SK-N-SH treated with all-trans-retinoic acid at 6 μM for 48 hours (cell line): ENCODE results near the gene EMC6.
"Not testable (repeated sequence)": the region's sequence is repeated elsewhere in the genome, so short reads cannot be mapped to it uniquely, and the experiment has no call there.

ENCODE experiments used
- ATAC-seq: fragments of 200-7000 bp; cut with Tn5 transposase; 3 replicates; pipeline ENCODE4 v1.9.1; 2020; ENCODE audit warnings: mild to moderate bottlenecking, moderate library complexity
- ARNTL ChIP-seq: fragments of 450-650 bp; formaldehyde crosslinking; IDR thresholded peaks from 2 replicates; pipeline ENCODE4 v1.5.0; 2020; ENCODE audit warnings: low read depth, mild to moderate bottlenecking, moderate library complexity, borderline replicate concordance
- BACH2 ChIP-seq: fragments of 250-450 bp; sonication (Bioruptor Pico); IDR thresholded peaks from 2 replicates; pipeline ENCODE4 v1.9.0; 2021; ENCODE audit warnings: mild to moderate bottlenecking, borderline replicate concordance
- CREB5 ChIP-seq: fragments of 250-450 bp; sonication (Bioruptor Pico); IDR thresholded peaks from 2 replicates; pipeline ENCODE4 v1.5.1; 2020; ENCODE audit warnings: low read depth, mild to moderate bottlenecking, moderate library complexity
- CSDC2 ChIP-seq: fragments of 250-450 bp; sonication (Bioruptor Pico); IDR thresholded peaks from 2 replicates; pipeline ENCODE4 v1.5.0; 2020; ENCODE audit warnings: mild to moderate bottlenecking, moderate library complexity
- ESRRG ChIP-seq: fragments of 250-450 bp; sonication (Bioruptor Pico); IDR thresholded peaks from 2 replicates; pipeline ENCODE4 v1.6.1; 2021; ENCODE audit warnings: mild to moderate bottlenecking
- ISL1 ChIP-seq: fragments of 250-450 bp; sonication (Bioruptor Pico); IDR thresholded peaks from 2 replicates; pipeline ENCODE4 v2.1.2; 2022; ENCODE audit warnings: mild to moderate bottlenecking, moderate library complexity
- OSR1 ChIP-seq: fragments of 250-450 bp; sonication (Bioruptor Pico); IDR thresholded peaks from 2 replicates; pipeline ENCODE4 v1.8.0; 2022; ENCODE audit warnings: moderate library complexity, mild to moderate bottlenecking, inconsistent platforms
- PATZ1 ChIP-seq: fragments of 250-450 bp; sonication (Bioruptor Pico); IDR thresholded peaks from 2 replicates; pipeline ENCODE4 v1.8.0; 2020; ENCODE audit warnings: mild to moderate bottlenecking, moderate library complexity, borderline replicate concordance
- PPARA ChIP-seq: fragments of 250-450 bp; sonication (Bioruptor Pico); IDR thresholded peaks from 2 replicates; pipeline ENCODE4 v1.5.0; 2020; ENCODE audit warnings: mild to moderate bottlenecking, borderline replicate concordance
- RARB ChIP-seq: fragments of 250-450 bp; sonication (Bioruptor Pico); IDR thresholded peaks from 2 replicates; pipeline ENCODE4 v1.8.0; 2021; ENCODE audit warnings: mild to moderate bottlenecking, moderate library complexity
- SNAI2 ChIP-seq: fragments of 250-450 bp; sonication (Bioruptor Pico); IDR thresholded peaks from 2 replicates; pipeline ENCODE4 v1.5.0; 2020; ENCODE audit warnings: mild to moderate bottlenecking, moderate library complexity
- TCF4 ChIP-seq: fragments of 250-450 bp; sonication (Bioruptor Pico); IDR thresholded peaks from 2 replicates; pipeline ENCODE4 v1.8.0; 2021; ENCODE audit warnings: mild to moderate bottlenecking, moderate library complexity, borderline replicate concordance
- TOX ChIP-seq: fragments of 250-450 bp; sonication (Bioruptor Pico); IDR thresholded peaks from 2 replicates; pipeline ENCODE4 v1.8.0; 2021; ENCODE audit warnings: mild to moderate bottlenecking, moderate library complexity, borderline replicate concordance
- TSHZ2 ChIP-seq: fragments of 250-450 bp; sonication (Bioruptor Pico); IDR thresholded peaks from 2 replicates; pipeline ENCODE4 v1.5.0; 2020; ENCODE audit warnings: mild to moderate bottlenecking, moderate library complexity
- ZC3H10 ChIP-seq: fragments of 250-450 bp; sonication (Bioruptor Pico); IDR thresholded peaks from 2 replicates; pipeline ENCODE4 v1.5.1; 2021; ENCODE audit warnings: mild to moderate bottlenecking, moderate library complexity
- ZFP3 ChIP-seq: fragments of 250-450 bp; sonication (Bioruptor Pico); IDR thresholded peaks from 2 replicates; pipeline ENCODE4 v1.5.0; 2020; ENCODE audit warnings: mild to moderate bottlenecking, moderate library complexity
- ZFP30 ChIP-seq: fragments of 450-650 bp; formaldehyde crosslinking; IDR thresholded peaks from 2 replicates; pipeline ENCODE4 v1.5.0; 2022; ENCODE audit warnings: mild to moderate bottlenecking, moderate library complexity
- ZNF565 ChIP-seq: fragments of 450-650 bp; formaldehyde crosslinking; conservative IDR thresholded peaks from 2 replicates; pipeline ENCODE4 v1.5.0; 2020; ENCODE audit warnings: low read depth, mild to moderate bottlenecking, moderate library complexity
- ZNF70 ChIP-seq: fragments of 450-650 bp; formaldehyde crosslinking; IDR thresholded peaks from 2 replicates; pipeline ENCODE4 v1.5.0; 2020; ENCODE audit warnings: mild to moderate bottlenecking, moderate library complexity
- TF ChIP-seq, protein P1 (sequence below): fragments of 250-450 bp; sonication (Bioruptor Pico); IDR thresholded peaks from 2 replicates; pipeline ENCODE4 v1.5.1; 2021; ENCODE audit warnings: mild to moderate bottlenecking, moderate library complexity

Gene EMC6

DNA sequence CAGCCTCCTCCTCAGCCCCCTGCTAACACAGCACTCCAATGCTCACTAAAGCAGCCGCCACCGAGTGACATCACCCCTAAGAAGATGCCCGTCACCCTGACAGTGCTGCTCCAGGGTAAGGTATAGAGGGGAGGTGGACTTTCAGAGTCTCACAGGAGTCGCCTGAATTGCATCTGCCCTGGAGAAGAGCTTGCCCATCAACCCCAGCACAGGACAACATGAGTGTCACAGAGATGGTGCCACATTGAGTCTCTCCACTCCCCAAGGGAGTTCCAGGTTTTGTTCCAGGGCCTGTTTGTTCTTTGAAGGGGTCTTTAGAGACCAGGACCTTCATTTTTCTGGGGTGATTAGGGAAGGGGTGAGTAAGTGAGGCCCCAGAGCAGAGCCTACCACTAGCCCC, 29.5 kb downstream of the EMC6 start (continued):
- TF ChIP-seq TSHZ2 = no peak
- TF ChIP-seq SNAI2 (CRISPR knock-in tag) = no peak
- TF ChIP-seq, protein P1, sequence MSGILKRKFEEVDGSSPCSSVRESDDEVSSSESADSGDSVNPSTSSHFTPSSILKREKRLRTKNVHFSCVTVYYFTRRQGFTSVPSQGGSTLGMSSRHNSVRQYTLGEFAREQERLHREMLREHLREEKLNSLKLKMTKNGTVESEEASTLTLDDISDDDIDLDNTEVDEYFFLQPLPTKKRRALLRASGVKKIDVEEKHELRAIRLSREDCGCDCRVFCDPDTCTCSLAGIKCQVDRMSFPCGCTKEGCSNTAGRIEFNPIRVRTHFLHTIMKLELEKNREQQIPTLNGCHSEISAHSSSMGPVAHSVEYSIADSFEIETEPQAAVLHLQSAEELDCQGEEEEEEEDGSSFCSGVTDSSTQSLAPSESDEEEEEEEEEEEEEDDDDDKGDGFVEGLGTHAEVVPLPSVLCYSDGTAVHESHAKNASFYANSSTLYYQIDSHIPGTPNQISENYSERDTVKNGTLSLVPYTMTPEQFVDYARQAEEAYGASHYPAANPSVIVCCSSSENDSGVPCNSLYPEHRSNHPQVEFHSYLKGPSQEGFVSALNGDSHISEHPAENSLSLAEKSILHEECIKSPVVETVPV (CRISPR knock-in tag) = no peak
- no peak for TF ChIP-seq TCF4 (CRISPR knock-in tag)

DNA sequence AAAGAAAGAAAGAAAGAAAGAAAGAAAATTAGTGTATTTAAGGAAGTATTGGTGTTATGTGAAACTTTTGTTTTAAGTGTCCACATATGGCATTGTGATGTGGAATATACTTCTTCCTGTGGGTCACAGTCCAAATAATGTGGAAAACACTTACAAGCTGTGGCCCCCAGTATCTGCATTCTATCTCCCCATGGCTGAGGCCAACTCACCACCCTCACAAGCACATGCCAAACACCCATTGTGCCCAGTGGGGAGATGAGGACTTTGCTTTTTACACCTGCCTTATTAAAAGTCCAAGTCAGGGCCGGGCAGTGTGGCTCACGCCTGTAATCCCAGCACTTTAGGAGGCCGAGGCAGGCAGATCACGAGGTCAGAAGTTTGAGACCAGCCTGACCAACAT, 31.3 kb downstream of the EMC6 start:
- TF ChIP-seq ISL1 (no peak), SNAI2 (CRISPR knock-in tag) (no peak), BACH2 (CRISPR knock-in tag) (no peak), PATZ1 (no peak), ZC3H10 (CRISPR knock-in tag) (no peak), CREB5 (CRISPR knock-in tag) (no peak), ESRRG (no peak), RARB (CRISPR knock-in tag) (no peak)
- ATAC-seq = no peak

GRCh38 chr17:3702041-3702539, 33.5 kb downstream of the EMC6 start:
- ATAC-seq = not testable (repeated sequence)

DNA sequence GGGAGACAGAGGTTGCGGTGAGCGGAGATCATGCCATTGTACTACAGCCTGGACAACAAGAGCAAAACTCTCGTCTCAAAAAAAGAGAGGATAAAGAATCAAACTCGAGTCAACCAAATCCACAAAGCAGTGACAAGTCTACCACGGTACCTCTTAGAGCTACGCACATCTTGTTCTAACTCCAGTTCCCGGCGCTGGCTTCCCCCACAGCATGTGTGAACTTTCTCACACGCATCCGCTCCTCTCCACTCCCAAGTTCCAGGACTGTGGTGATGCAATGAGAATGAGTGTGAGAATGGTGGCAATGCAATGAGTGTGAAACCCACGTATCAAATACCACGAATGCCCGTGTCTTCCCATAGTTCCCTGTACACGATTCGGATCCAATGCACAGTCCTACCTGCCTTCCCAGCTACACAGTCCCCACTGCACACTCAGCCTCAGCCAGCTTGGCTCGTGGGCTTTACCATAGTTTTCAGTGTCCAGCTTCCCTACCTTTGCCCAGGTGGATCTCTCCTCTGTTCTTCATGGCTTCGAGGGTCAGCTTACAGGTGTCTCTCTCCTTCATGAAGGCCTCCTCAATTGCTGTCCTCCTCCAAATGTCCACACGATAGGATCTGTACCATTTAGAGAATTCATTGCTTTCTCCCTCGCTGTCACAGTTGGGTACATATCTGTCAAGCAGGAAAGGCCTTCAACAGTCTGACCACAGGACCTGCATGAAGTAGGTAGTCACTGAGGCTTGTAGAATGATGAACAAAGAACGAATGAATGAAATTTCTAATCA, 36.5 kb downstream of the EMC6 start:
- TF ChIP-seq ISL1 = no peak
- no peak for TF ChIP-seq ZNF565 (CRISPR knock-in tag)
- no peak for TF ChIP-seq ARNTL
- TF ChIP-seq ZFP30 (CRISPR knock-in tag) = no peak
- no peak for TF ChIP-seq TCF4 (CRISPR knock-in tag)
- TF ChIP-seq ZNF70 (CRISPR knock-in tag) = no peak
- TF ChIP-seq BACH2 (CRISPR knock-in tag) = no peak
- TF ChIP-seq ZC3H10 (CRISPR knock-in tag) = no peak
- TF ChIP-seq CSDC2 (CRISPR knock-in tag) = no peak
- TF ChIP-seq OSR1 = no peak
- no peak for TF ChIP-seq ESRRG
- no peak for TF ChIP-seq ZFP3 (CRISPR knock-in tag)
- no peak for TF ChIP-seq CREB5 (CRISPR knock-in tag)
- no peak for TF ChIP-seq PPARA (CRISPR knock-in tag)
- no peak for TF ChIP-seq TSHZ2
- no peak for TF ChIP-seq TOX (CRISPR knock-in tag)
- TF ChIP-seq SNAI2 (CRISPR knock-in tag) = no peak
- ATAC-seq = no peak

DNA sequence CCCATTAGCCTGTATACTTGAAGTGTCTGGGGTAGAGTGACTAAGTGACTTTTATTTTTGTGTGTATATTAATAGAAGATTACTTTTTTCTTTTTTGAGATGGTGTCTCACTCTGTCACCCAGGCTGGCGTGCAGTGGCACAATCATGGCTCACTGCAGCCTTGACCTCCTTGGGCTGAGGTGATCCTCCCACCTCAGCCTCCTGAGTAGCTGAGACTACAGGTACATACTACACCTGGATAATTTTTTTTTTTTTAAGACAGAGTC, 37.0 kb downstream of the EMC6 start:
- not testable (repeated sequence) for ATAC-seq
